GM19025 (cell line): ENCODE results near the gene STARD13.
A peak's percentile ranks its signal among the peaks of the same experiment; 100 is the strongest.
"Not testable (repeated sequence)": the region's sequence is repeated elsewhere in the genome, so short reads cannot be mapped to it uniquely, and the experiment has no call there.

Experiments used
- ATAC-seq: cut with Tn5 transposase; IDR thresholded peaks from one replicate; pipeline ENCODE4 v1.9.1; 2021; ENCODE audit warnings: mild to moderate bottlenecking, low read depth, moderate library complexity; ENCODE audit not compliant: unreplicated experiment

Gene STARD13

DNA sequence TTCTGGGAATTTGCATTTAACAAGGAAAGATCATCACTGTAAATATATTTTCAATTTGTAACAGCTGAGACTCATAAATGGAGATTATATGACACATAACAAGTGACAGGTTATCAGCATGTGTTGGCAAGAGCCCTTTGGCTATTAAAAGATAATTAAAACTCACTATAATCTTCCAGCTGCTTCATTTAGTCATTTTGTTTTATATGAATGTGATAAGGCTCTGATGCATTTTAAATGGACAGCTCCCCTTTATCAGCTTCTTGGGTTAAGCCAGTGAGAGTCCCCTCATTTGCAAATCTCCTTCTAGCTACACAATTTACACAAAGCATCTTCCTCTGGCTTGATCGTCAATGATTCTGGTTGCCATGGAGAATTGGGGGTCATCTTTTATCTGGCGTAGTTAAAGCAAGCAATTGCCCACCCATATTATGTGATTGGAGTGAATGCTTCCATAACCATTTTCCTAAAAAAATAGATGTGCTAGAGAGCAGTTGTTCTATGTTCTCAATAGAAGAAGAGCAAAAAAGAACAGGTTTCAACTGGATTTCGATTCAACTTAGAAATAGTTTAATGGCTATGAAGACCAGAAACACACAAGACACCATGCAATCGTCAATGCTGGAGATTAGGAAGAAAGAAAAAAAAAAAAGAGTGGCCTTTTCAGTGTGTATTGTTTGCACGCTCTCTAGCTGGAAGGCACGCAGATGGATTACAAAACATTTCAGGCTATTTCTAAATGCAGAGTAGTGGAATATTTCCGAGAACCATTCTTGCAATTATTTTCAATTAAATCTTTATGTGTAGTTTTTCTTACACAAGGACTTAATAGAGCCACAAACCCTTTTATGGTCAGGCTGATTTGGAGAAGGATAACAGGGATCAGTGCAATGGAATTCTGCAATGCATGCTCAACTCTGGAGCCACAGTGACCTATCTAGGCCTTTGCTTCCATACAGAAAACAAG is 27.4 kb downstream of the STARD13 start:
- ATAC-seq: no peak

DNA sequence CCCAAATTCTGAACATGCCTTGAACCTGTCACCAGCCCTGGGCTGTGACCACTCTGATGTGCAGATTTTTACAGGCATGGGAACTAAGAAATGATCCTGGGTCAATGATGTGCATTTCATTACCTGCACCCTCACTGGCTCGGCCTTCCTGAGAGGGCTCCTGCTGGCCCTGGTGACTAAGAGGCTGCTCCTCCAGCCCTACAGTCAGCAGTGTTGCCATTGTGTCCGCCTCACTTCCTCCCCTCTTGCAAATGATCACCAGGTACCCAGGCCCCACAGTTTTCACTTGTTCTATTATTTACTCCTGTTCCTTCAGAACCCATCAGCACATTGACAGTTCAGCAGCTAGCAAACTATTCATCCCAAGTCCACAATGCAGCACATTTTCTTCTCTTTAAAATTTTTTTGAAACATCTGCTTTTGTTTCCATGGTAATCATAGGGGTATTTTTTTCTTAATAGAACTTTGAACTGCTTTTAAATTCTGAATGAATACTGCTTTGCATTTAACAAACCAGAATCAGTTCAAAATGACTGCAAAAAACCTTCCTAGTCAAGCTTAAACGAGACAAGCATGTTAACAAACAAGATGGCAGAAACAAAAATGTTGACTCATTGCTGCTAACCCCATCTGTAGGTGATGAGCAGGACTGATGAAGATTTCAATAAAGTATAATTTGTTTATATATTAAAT is 29.3 kb downstream of the STARD13 start:
- ATAC-seq: no peak

DNA sequence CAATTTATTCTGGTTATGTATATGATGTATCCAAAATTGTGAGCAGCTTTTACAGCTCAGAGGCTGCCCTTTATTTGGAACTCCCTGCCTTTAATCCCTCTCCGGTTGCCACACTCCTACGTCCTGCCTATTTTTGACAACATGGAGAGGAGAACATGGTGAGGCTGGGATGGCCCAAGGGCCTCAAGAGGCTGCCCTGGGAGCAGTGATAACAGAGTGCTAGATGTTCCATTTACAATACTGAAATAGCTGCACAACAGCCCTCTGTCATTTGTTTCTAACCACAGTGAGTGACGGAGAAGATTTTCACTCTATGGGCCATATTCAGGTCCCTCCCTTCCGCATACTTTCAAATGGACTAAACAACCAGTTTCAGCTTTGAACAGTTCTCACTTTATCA is 33.4 kb downstream of the STARD13 start:
- no peak for ATAC-seq

DNA sequence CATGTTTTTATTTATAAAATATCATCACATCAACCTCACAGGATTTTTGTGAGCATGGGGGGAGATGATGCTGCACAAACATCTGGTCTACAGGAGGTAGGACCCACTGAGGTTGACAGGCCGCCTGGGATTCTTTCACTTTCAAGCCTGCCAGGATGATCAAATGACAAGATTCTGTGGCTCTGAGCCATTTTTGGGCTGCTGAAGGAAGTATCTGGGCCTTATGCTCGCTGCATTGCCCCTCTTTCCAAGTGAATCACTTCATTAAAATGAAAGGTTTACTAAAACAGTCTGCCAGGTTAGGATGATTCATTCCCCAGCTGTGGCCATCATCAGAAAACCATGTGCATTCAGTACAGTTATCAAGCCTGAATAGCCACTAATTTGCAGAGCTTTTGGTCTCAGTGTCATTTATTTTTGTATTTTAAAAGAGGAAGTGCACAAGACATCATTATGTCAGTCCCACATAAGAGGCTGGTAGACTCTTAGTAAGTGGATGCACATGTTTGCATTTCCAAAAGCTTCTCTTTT is 34.4 kb downstream of the STARD13 start:
- peak; percentile 71 for ATAC-seq

- ATAC-seq: no peak
Observed at GRCh38 chr13:33250609-33251008, 34.9 kb downstream of the STARD13 start.

DNA sequence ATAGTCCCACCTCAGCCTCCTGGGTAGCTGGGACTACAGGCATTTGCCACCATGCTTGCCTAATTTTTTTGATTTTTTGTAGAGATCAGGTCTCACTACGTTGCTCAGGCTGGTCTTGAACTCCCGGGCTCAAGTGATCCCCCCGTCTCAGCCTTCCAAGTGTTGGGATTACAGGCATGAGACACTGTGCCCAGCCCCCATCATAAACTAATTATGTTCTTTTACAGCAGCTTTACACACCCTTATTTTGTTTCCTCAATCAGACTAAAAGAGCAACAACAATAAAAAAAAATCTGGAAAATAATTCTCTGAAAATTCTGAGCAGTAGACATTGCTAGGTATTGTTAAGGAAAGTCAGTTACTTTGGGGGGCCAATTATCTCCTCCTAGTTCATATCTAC is 35.7 kb downstream of the STARD13 start:
- ATAC-seq: no peak

DNA sequence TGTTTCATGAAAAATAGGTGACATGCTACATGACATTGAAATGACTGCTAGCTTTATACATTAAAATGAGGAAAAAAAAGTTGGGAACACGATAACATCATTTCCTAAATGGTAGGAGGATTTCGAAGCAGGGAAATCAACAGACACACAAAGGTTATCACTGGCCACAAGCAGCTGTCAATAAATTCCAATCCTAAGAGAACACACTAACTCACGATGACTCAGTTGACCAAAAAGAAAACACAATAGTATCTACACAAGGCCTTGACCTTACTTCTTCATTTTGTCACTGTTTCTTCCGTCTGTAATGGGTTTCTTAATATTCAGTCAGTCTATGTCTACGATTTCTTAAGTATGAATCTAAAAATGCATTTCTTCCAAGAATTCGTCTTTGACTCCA is 36.5 kb downstream of the STARD13 start:
- ATAC-seq: no peak

DNA sequence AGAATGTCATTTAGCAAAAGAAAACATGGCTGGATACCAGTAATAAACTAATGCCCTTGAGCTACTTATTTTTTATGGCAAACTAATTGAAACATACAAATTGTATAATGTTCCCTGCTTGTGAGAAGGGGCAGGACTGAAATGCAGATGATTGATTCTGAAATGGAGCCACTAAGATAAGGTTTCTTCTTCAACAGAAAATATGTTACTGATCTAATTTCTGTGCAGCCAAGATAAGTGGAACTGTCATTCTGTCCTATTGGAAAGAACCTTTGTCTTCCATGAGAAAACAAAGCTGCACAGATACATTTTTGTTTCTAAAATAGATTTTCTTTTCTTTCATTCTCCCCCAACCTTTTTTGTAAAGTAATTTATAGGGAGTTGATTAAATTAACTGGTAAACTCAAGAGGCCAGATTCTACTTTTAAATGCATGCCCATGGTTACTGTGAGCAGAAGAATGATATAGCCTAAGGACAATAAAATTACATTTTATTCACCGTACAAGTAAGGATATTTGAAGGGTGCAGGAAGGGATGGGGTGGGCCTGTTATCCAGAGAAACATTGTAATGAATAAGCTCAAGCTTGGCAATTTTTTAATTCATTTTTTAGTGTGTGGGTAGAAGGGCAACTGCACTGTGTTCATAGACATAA is 39.9 kb downstream of the STARD13 start:
- ATAC-seq: no peak

DNA sequence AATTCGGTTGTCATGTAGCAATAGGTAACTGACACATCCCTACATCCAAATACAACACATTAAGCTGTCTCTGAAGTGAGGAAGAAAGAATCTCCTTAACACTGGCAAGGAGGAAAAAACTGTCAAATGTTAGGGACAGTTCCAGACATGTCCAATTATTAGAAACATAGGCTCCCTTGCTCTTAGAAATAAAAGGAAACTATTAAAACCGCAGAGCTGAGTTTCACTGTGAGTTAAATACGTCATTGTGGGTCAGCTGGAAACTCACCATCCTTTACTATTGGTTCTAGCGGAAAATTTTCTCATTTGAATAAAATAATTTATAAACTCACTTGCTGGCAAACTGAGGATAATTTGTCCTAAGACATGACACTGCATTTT is 40.7 kb downstream of the STARD13 start:
- ATAC-seq: no peak

DNA sequence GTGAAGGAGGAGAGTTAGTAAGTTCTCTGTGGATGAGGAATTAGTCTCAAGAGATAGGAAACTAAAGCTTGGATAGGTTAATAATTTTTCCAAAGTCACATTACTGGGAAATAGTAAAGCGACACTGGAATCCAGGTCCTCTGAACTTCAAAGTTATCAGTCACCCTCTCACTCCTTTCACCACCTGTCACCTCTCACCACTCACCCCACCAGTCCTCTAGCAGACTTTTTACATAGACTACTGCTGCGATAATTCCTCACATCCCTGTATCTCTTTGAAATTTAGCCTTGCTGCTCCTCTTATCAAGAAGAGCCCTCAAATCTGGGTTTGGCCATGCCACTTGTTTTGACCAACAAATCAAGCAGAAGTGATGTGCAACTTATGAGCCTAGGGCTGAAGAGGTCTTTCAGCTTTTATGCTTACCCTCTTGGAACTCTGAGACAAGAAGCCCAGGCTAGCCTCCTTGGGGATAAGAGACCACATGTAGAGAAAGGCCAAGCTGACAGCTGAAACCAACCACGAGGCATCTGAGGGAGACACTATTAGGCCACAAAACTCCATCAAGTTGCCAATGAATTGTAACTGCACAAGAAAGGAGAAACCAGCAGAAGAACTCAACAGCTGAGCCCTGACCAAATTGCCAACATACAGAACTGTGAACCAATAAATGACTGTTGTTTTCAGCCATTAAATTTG is 41.2 kb downstream of the STARD13 start:
- ATAC-seq: no peak

GRCh38 chr13:33242984-33243617 is 42.5 kb downstream of the STARD13 start:
- no peak for ATAC-seq

DNA sequence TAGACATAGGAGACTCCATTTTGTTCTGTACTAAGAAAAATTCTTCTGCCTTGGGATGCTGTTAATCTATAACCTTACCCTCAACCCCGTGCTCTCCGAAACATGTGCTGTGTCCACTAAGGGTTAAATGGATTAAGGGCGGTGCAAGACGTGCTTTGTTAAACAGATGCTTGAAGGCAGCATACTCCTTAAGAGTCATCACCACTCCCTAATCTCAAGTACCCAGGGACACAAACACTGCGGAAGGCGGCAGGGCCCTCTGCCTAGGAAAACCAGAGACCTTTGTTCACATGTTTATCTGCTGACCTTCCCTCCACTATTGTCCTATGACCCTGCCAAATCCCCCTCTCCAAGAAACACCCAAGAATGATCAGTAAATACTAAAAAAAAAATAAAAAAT is 43.2 kb downstream of the STARD13 start:
- not testable (repeated sequence) for ATAC-seq

DNA sequence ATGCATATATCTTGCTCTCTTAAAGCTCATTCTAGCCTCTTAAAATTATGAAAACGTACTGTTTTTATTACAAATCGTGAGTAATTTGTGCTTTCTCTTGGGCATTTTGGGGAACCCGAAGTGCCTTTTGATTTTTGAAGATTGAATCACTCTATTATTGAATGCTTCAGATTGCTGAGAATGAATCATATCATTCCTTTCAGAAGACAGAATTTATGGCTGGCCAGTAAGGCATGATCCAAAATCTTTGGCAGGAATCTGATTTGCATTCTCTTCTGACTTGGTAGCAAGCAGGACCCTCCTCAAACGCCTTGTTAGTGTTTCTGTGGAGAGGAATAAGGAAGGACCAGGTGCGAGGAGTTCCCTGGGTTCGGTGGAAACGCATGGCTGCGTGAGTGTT is 49.5 kb downstream of the STARD13 start:
- no peak for ATAC-seq

- ATAC-seq: no peak
Observed at GRCh38 chr13:33235564-33235963, 50.0 kb downstream of the STARD13 start.

GRCh38 chr13:33235078-33235477 is 50.5 kb downstream of the STARD13 start:
- ATAC-seq: no peak

GRCh38 chr13:33233547-33233946 is 52.0 kb downstream of the STARD13 start:
- ATAC-seq: no peak

DNA sequence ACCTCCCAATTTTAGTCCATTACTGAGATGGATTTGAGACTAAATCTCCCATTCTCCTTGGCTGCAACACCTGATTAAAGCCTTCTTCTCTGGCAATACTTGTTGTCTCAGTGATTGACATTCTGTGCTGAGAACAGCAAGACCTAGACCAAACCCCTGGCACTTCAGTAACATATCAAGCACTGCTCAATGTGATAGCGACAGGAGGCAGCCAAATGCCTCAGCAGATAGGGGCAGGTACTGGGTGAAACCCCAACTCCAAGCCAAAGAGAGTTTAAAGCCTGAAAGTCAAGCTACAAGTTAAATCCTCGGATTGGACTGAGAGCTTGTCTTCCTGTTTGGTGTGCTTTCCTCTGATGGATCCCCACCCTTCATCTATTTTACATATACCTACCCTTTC is 52.7 kb downstream of the STARD13 start:
- no peak for ATAC-seq

GRCh38 chr13:33231339-33231738 is 54.2 kb downstream of the STARD13 start:
- no peak for ATAC-seq

DNA sequence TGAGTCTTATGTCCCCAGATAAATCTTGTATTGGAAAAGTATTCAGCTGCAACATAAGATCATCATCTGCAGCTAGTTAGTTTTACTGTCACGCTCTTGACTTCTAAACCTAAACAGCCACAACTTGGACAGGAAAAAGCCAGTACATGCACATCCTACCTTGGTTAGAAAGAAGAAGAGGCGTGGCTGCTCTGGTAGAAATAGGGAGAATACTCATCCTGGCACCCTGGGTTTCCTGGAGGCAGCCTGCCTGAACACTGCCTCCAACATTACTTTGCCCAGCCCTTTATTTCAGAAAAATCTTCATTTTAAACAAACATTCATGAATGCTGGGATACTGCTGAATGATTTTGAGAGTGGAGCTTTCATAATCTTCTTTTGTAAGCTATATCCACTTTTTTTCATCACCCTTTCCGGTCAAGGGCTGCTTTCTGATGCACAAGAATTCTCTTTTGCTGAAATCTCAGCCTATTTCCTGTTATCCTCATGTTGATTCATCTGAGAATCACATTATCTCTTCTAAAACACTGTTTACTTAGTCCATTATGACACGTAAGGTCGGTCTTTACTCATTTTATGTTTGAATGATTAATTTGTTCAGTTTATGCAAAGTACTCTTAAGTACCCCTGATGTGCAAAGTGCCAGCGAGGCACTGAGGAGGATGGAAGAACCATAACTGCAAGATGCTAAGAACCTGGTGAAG is 55.2 kb downstream of the STARD13 start:
- no peak for ATAC-seq
